CD4-positive, CD25-positive, alpha-beta regulatory T cell (primary cell): ENCODE measurements around the gene ESPN. TPM values are rescaled to one million over a fixed set of nuclear protein-coding genes. Genes with fewer than 3 reads are reported as not detected.
"Not testable (repeated sequence)": the region's sequence is repeated elsewhere in the genome, so short reads cannot be mapped to it uniquely, and the experiment has no call there.

Experiments
- ATAC-seq, 2 donors: fragments of 150-1000 bp; cut with Tn5 transposase; one replicate each; pipeline ENCODE4 v1.10.0; 2021; ENCODE audit warnings: low read depth in 2 of 2, moderate number of reproducible peaks in 2 of 2, moderate library complexity in 1 of 2
- DNase-seq, 3 donors: peaks; one replicate each; pipeline versions ENCODE4 v3.0.0 to v3.0.0-alpha.2; 2012 to 2022; ENCODE audit warnings: mixed read lengths in 1 of 3
- H3K27ac ChIP-seq: one replicate; pipeline ENCODE4 v1.7.0; 2013; ENCODE audit warnings: mild to moderate bottlenecking, low read length; ENCODE audit not compliant: insufficient read depth, poor library complexity, severe bottlenecking
- H3K27me3 ChIP-seq: one replicate; pipeline ENCODE4 v1.7.0; 2013; ENCODE audit warnings: low read length; ENCODE audit not compliant: control insufficient read depth, insufficient read depth
- H3K36me3 ChIP-seq: one replicate; pipeline ENCODE4 v1.7.0; 2013; ENCODE audit warnings: mild to moderate bottlenecking, low read length, moderate library complexity; ENCODE audit not compliant: control insufficient read depth, insufficient read depth
- H3K4me1 ChIP-seq: 2 replicates; pipeline ENCODE4 v1.7.0; 2013; ENCODE audit warnings: mild to moderate bottlenecking, low read length; ENCODE audit not compliant: insufficient read depth, control insufficient read depth, poor library complexity, severe bottlenecking
- H3K4me3 ChIP-seq: one replicate; pipeline ENCODE4 v1.7.0; 2013; ENCODE audit warnings: low read depth, mild to moderate bottlenecking, low read length, moderate library complexity
- H3K9me3 ChIP-seq, 2 experiments: 1 replicate in 1 of 2; 2 replicates in 1 of 2; pipeline ENCODE4 v1.7.0; 2013; ENCODE audit warnings: low read length in 2 of 2, mild to moderate bottlenecking in 1 of 2, moderate library complexity in 1 of 2; ENCODE audit not compliant: control insufficient read depth in 2 of 2
- H3K27ac Mint-ChIP-seq, 3 donors: one replicate each; pipeline ENCODE4 v1.8.0; 2020 to 2022; ENCODE audit warnings: mild to moderate bottlenecking in 3 of 3, mixed read lengths in 3 of 3, moderate library complexity in 2 of 3
- H3K27me3 Mint-ChIP-seq: one replicate; pipeline ENCODE4 v1.8.0; 2022; ENCODE audit warnings: mild to moderate bottlenecking, mixed read lengths
- H3K36me3 Mint-ChIP-seq: one replicate; pipeline ENCODE4 v1.8.0; 2020; ENCODE audit warnings: mixed read lengths
- H3K4me1 Mint-ChIP-seq, 4 donors: one replicate each; pipeline ENCODE4 v1.8.0; 2020 to 2022; ENCODE audit warnings: mixed read lengths in 4 of 4, mild to moderate bottlenecking in 1 of 4
- H3K4me3 Mint-ChIP-seq, 4 donors: one replicate each; pipeline ENCODE4 v1.8.0; 2020 to 2022; ENCODE audit warnings: mild to moderate bottlenecking in 4 of 4, mixed read lengths in 4 of 4, moderate library complexity in 3 of 4
- H3K9me3 Mint-ChIP-seq, 7 donors: one replicate each; pipeline ENCODE4 v1.8.0; 2020 to 2022; ENCODE audit warnings: mixed read lengths in 7 of 7, mild to moderate bottlenecking in 3 of 7, moderate library complexity in 2 of 7
- polyA plus RNA-seq, 4 donors: library from polyadenylated mRNA; unstranded; fragments of 300-500 nt; fragmentation: Illumina TruSeq; gene quantifications; one replicate each; pipeline ENCODE4 v1.2.3, GENCODE V29; 2021
- total RNA-seq: library from RNA; stranded (reverse); gene quantifications from one replicate; pipeline ENCODE4 v1.2.3, GENCODE V29; 2022

ESPN gene
- total and polyA plus RNA-seq, 5 donors from 2014 or later = 0.22 to 3.7 (median 0.23) TPM

DNA sequence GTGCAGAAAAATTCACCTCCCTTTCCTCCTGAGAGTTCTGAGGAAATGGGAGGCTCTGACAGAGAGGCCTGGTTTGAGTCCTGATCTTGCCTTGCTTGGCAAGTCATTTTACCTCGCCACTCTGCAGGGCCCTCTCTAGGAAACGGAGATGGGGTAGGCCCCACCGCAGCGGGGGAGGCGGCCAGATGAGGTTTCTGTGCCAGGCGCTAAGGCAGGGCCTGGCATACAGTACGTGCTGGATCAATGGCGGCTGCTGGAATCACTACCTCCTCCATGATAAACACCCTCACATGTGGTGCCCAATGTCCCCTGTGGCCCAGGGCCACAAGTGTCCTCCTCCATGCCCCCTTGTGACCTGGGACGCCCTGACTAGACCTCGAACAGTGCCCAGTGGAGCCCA, 67.4 kb downstream of the ESPN start:
- no peaks in the 10 kb centered on the region for H3K27me3 ChIP-seq
- Mint-ChIP-seq H3K4me1 (peaks cover 0 to 42% (median 26%) of the 10 kb centered on the region in 4 donors), H3K36me3 (no peaks in the 10 kb centered on the region), H3K27ac (peak overlapping the region; percentile 30 to 93 (median 89)), H3K9me3 (peaks cover 0 to 1% (median 0%) of the 10 kb centered on the region in 7 donors), H3K27me3 (peaks cover 11% of the 10 kb centered on the region), H3K4me3 (peak overlapping the region; percentile 81 to 90 (median 84))
- no peak overlapping the region for H3K27ac ChIP-seq
- ATAC-seq (no peak), DNase-seq (no peak)
- H3K4me3 ChIP-seq = no peak overlapping the region
- H3K9me3 ChIP-seq = no peaks in the 10 kb centered on the region
- H3K36me3 ChIP-seq = no peaks in the 10 kb centered on the region
- H3K4me1 ChIP-seq = peaks cover 33% of the 10 kb centered on the region

DNA sequence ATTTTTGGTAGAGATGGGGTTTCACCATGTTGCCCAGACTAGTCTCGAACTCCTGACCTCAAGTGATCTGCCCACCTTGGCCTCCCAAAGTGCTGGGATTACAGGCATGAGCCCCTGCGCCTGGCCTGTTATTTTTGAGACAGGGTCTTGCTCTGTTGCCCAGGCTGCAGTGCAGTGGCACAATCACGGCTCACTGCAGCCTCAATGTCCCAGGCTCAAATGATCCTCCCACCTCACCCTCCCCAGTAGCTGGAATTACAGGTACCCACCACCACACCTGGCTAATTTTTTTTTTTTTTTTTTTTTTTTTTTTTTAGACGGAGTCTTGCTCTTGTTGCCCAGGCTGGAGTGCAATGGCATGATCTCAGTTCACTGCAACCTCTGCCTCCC, 69.3 kb downstream of the ESPN start:
- peaks cover 0 to 45% (median 21%) of the 10 kb centered on the region in 4 donors for H3K4me1 Mint-ChIP-seq
- not testable (repeated sequence) for H3K36me3 ChIP-seq, H3K27ac Mint-ChIP-seq, ATAC-seq, H3K27me3 ChIP-seq, H3K27ac ChIP-seq, DNase-seq, H3K4me3 ChIP-seq, H3K36me3 Mint-ChIP-seq, H3K9me3 Mint-ChIP-seq, H3K9me3 ChIP-seq
- H3K4me1 ChIP-seq = peaks cover 47% of the 10 kb centered on the region
- H3K27me3 Mint-ChIP-seq = peaks cover 13% of the 10 kb centered on the region
- peak overlapping the region in 2 of 4 donors; percentile 33 to 78 for H3K4me3 Mint-ChIP-seq

DNA sequence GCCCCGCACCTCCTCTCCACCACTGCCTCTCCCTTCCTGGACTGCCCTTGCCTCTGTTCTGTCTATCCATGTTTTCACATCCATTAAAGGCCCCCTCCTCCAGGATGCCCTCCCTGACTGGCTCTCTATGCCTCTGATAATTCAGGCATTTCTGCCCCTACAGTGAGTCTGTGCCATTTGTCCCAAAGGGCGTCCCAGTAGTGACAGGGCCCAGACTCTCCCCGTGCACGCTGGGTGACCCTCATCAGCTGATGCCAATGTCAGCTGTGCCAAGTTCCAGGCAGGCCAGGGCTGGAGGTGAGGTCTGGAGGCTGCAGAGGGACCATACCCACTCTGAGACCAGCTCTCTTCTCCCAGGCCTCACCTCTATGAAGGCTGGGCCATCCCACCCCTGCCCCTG, 70.1 kb downstream of the ESPN start:
- H3K27ac ChIP-seq = peak overlapping the region; percentile 5
- H3K4me1 ChIP-seq = peaks cover 45% of the 10 kb centered on the region
- Mint-ChIP-seq H3K27ac (peak overlapping the region; percentile 38 to 84 (median 76)), H3K9me3 (no peaks in the 10 kb centered on the region), H3K36me3 (no peaks in the 10 kb centered on the region), H3K4me3 (peak overlapping the region in 3 of 4 donors; percentile 33 to 78 (median 41)), H3K27me3 (peaks cover 13% of the 10 kb centered on the region), H3K4me1 (peaks cover 0 to 49% (median 21%) of the 10 kb centered on the region in 4 donors)
- H3K4me3 ChIP-seq = no peak overlapping the region
- DNase-seq = no peak
- H3K27me3 ChIP-seq = no peaks in the 10 kb centered on the region
- H3K9me3 ChIP-seq = no peaks in the 10 kb centered on the region
- no peaks in the 10 kb centered on the region for H3K36me3 ChIP-seq
- no peak for ATAC-seq

DNA sequence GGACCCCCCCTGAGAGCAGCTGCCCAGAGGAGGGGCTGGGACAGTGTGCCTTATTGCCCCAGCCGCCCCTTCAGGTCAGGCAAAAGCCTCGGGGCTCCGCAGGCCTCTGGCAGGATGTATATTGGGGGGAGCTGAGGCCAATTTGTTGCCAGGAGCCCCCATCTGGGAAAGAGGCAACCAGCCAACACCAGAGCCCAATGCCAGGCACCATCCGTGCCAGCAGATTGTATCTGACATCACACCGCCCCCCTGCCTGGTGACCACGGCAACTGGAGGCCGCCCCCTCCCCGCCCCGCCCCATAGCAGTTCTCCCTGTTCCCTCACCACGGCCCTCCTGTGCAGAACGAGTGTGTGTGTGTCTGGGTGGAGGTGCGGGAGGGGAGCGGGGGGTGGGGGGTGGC, 70.5 kb downstream of the ESPN start:
- Mint-ChIP-seq H3K27ac (peak overlapping the region in 1 of 3 donors; percentile 76), H3K9me3 (no peaks in the 10 kb centered on the region), H3K4me3 (peak overlapping the region in 1 of 4 donors; percentile 73), H3K36me3 (no peaks in the 10 kb centered on the region), H3K4me1 (peaks cover 0 to 49% (median 21%) of the 10 kb centered on the region in 4 donors), H3K27me3 (peaks cover 13% of the 10 kb centered on the region)
- no peak for ATAC-seq
- Histone ChIP-seq H3K9me3 (no peaks in the 10 kb centered on the region), H3K36me3 (no peaks in the 10 kb centered on the region), H3K27me3 (no peaks in the 10 kb centered on the region), H3K4me3 (no peak overlapping the region), H3K27ac (peak overlapping the region; percentile 5), H3K4me1 (peaks cover 41% of the 10 kb centered on the region)
- DNase-seq = no peak

DNA sequence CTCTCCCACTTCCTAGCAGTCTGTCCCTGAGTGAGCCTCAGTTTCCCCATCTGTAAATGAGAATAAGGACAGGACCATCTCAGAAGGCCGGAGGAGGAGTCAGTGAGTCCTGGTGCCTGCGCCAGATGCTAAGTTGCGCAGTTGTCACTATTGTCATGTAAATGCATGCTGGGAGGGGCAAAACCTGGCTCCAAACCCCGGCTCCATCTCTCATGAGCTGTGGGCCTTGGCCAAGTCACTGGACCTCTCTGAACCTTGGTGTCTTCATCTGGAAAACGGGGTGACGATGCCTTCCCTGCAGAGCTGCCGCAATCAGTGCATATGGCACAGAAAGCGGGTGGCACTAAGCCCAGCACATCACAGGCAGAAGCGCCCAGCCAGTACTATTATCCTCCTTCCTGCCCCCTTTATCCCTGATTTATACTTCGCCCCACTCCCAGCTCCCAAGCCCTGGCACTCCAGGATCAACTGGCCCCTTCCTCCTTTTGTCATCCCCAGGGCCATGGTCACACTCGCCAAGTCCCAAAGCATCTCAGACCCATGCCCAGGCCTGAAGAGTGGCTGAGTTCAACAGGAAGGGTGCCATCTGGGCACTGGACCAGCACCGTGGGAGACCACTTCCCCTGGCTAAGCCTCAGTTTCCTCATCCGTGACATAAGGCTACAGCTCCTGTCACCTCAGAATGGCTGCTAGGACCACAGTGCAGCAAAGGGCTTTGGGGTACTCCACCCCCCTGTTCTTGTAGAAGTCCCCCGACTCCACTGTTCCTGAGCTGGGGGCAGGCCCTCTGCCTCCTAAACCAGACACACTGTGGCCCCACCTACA, 71.2 kb downstream of the ESPN start:
- peaks cover 13% of the 10 kb centered on the region for H3K27me3 Mint-ChIP-seq
- Histone ChIP-seq H3K9me3 (no peaks in the 10 kb centered on the region), H3K27me3 (no peaks in the 10 kb centered on the region), H3K36me3 (no peaks in the 10 kb centered on the region), H3K4me1 (peaks cover 34% of the 10 kb centered on the region), H3K4me3 (no peak overlapping the region), H3K27ac (no peak overlapping the region)
- DNase-seq (no peak), ATAC-seq (no peak)
- H3K4me3 Mint-ChIP-seq = peak overlapping the region; percentile 47 to 80 (median 70)
- H3K9me3 Mint-ChIP-seq = no peaks in the 10 kb centered on the region
- H3K4me1 Mint-ChIP-seq = peaks cover 0 to 49% (median 21%) of the 10 kb centered on the region in 4 donors
- no peaks in the 10 kb centered on the region for H3K36me3 Mint-ChIP-seq
- H3K27ac Mint-ChIP-seq = peak overlapping the region in 2 of 3 donors; percentile 73 to 77

DNA sequence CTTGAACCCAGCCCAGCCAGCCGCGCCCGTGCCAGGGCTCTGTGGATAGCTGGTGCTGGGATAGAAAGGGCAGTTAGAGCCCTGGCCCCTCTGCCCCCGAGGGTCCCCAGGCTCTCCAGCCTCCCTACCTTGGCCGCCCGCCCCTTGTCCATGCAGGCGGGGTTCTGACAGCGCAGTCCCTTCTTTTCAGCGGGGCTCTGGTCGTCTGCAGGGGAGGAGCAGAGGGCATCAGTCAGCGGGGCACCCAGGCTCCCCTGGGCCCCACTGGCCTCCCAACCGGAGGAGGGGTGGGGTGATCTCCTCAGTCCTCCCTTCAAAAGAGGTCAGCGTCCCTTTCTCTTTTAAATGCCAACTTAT, 71.8 kb downstream of the ESPN start:
- DNase-seq (no peak), ATAC-seq (no peak)
- Histone ChIP-seq H3K27ac (no peak overlapping the region), H3K36me3 (no peaks in the 10 kb centered on the region), H3K4me1 (peaks cover 28% of the 10 kb centered on the region), H3K27me3 (no peaks in the 10 kb centered on the region), H3K4me3 (no peak overlapping the region), H3K9me3 (no peaks in the 10 kb centered on the region)
- Mint-ChIP-seq H3K27me3 (peaks cover 11% of the 10 kb centered on the region), H3K9me3 (no peaks in the 10 kb centered on the region), H3K4me1 (peaks cover 0 to 44% (median 18%) of the 10 kb centered on the region in 4 donors), H3K27ac (peak overlapping the region in 2 of 3 donors; percentile 38 to 67), H3K4me3 (peak overlapping the region; percentile 57 to 80 (median 70)), H3K36me3 (no peaks in the 10 kb centered on the region)

DNA sequence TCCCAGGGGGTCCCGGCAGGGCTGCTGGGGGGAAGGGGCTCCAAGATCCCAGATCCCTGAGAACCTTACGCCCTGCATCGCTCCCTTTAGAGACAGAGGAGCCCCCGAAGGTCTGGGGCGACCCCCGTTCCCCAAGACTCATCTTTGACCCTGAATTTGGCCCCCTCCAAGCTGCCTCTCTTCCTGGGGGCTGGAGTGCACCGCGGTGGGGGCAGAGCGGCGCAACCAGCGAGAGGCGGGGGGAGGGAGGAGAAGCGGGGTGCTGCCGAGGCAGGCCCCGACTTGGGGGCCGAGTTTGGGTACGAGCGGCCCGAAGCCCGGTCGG, 72.3 kb downstream of the ESPN start:
- Mint-ChIP-seq H3K4me3 (peak overlapping the region; percentile 57 to 81 (median 76)), H3K9me3 (no peaks in the 10 kb centered on the region), H3K27me3 (peaks cover 8% of the 10 kb centered on the region), H3K36me3 (no peaks in the 10 kb centered on the region), H3K4me1 (peaks cover 0 to 39% (median 13%) of the 10 kb centered on the region in 4 donors), H3K27ac (peak overlapping the region in 2 of 3 donors; percentile 38 to 67)
- DNase-seq = no peak
- Histone ChIP-seq H3K36me3 (no peaks in the 10 kb centered on the region), H3K27me3 (no peaks in the 10 kb centered on the region), H3K4me3 (no peak overlapping the region), H3K27ac (no peak overlapping the region), H3K4me1 (peaks cover 23% of the 10 kb centered on the region), H3K9me3 (no peaks in the 10 kb centered on the region)
- no peak for ATAC-seq
